GM19239 (cell line): ENCODE data around the gene PHACTR4.
"Not testable (repeated sequence)": the region's sequence is repeated elsewhere in the genome, so short reads cannot be mapped to it uniquely, and the experiment has no call there.

ENCODE experiments used
- DNase-seq: peaks from one replicate; pipeline ENCODE4 v3.0.0; 2011; ENCODE audit warnings: low spot score; ENCODE audit not compliant: insufficient read length
- FAIRE-seq: peaks from 2 replicates; lab custom pipeline; 2011; peaks lifted over from hg19 to GRCh38; lab: Jason Lieb, UNC

PHACTR4 gene

DNA sequence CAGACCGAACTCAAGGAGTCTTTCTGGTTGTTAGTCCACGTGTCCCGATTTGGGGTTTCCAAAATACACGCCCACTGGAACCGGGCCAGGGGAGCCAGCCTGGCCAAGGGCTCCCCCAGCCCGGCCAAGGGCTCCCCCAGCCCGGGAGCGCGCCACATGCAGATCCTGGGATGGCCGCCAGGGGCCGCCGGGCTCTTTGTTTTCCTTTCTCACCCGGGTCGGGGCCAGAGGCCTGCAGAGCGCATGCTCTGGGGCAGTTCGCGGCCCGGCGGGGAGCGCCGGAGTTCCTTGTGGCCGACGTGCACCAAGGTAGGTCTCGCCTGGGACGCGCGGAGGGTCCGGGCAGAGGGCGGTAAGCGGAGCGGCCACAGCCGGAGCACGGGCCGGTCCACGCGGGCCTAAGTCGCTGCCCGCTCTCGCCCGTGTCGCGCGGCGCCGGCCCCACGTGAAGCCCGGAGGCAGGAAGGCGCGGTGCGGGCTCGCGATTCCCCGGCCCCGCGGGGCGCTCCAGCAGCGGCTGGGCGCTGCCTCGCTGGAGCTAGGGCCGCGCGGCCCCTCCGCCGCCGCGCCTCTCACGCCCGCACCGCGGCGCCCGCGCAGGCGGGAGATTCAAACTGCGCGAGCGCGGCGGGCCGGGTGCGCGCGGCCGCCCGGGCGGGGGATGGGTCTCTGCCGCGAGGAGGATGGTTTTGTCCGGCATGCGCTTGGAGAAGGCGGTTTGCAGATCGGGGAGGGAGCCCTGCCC is 148.6 kb downstream of the PHACTR4 start:
- peak; percentile 71 for FAIRE-seq
- DNase-seq, result peak; percentile 88

DNA sequence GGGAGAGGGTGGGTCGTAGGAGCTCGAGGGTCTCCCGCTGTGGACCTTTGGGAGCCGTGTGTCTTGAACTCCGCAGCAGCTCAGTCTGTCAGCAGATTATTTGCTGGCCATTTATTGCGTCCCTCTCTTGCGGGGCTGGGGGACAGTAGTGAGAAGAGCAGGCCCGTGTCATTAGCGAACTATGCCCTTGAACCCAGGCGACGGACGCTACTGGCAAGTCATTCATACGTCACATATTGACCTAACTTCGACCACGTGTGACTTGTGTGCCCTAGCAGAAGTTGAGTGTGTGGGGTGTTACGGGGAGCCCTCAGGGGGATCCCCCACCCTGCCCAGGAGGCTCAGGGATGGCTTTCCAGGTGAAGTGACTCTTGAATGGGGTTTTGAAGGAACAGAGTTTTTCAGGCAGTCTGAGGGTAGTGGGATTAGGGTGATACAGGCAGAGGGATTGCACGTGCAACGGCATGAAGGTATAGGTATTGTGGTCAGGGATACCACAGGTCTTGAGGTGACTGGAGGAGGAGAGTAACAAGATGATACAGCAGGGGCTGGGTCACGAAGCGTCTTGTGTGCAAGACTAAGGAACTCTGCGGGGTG is 149.3 kb downstream of the PHACTR4 start:
- DNase-seq (peak; percentile 42), FAIRE-seq (peak; percentile 81)

DNA sequence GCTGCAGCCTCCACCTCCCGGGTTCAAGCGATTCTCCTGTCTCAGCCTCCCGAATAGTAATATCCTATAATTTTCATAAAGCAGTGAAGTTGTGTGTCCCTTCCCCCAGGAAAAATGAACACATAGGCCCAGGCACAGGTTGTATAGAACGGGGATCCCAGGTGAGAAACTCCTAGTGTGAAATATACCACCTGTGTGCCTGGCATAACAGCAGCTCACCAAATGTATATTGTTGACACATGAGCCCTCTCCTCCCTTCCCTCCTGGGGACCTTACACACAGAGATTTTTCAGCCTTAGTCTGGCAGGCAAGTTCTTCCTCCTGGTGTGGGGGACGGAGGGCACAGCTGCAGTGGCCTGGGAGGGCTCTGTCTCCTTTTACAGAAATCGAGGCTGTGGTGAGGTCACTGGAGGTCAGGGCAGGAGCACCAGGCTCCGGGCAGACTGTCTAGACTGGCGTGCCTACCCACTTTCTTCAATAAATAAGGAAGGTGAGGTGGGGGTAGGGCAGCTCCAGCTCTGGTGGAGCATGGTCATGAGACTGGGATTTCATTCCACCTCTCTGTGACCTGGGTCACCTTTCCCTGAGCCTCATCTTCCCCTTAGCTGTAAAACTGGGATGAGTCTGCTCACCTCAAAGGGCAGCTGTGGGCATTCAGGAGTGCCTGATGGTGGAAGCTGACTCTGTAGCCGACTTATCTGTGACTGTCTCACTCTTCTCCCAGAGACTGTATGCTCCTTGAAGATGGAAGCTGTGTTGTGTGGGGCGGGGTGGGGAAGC is 150.6 kb downstream of the PHACTR4 start:
- FAIRE-seq, result no peak
- no peak for DNase-seq

DNA sequence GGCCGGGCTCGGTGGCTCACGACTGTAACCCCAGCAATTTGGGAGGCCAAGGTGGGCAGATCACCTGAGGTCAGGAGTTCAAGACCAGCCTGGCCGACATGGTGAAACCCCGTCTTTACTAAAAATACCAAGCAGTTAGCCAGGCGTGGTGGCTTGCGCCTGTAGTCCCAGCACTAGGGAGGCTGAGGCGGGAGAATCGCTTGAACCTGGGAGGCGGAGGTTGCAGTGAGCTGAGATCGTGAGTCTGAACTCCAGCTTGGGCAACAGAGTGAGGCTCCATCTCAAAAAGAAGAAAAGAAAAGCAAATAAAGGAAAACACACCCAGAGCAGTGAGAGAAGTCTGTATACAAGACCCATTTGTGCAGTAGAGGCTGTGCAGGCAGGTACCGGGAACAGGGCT is 151.3 kb downstream of the PHACTR4 start:
- not testable (repeated sequence) for FAIRE-seq, DNase-seq

DNA sequence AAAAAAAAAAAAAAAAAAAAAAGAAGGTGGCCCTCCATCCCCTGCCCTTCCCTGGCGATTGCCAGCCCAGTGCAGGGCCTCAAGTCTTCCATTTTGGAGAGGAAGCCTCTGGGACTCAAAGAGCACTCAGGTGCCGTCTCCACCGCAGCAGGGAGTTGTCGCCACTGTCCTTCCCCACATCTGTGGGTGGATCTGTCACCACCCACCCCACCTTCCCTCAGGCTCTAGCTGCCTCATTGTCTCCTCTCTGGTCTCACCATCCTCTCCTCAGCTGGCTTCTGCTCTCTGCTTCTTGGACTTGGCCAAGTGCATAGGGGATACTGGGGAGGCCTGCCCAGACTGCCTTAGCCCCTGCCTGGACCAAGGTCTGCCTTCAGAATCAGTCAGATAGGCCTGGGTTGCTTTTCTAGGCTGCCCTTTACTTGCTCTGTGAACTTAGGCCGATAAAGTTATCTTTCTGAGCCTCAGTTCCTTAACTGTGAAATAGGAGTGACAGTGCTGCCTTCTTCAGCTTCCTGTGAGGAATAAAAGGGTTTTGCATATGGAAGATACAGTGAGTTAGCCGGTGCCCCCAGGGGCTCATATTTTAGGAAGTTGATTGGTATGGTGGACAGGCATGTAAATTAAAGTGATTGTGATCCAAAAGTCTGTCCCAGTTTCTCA is 152.1 kb downstream of the PHACTR4 start:
- DNase-seq (no peak), FAIRE-seq (no peak)

DNA sequence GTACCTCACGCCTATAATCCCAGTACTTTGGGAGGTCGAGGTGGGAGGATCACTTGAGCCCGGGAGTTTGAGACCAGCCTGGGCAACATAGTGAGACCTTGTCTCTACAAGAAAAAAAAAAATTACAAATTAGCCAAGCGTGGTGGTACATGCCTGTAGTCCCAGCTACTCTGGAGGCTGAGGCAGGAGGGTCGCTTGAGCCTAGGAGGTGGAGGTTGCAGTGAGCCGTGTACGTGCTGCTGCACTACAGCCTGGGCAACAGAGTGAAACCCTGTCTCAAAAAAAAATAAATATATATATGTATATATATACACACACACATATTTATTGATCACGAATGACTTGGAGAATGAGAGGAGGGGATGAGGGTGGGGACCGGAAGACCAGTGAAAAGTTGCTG is 153.0 kb downstream of the PHACTR4 start:
- not testable (repeated sequence) for FAIRE-seq, DNase-seq

DNA sequence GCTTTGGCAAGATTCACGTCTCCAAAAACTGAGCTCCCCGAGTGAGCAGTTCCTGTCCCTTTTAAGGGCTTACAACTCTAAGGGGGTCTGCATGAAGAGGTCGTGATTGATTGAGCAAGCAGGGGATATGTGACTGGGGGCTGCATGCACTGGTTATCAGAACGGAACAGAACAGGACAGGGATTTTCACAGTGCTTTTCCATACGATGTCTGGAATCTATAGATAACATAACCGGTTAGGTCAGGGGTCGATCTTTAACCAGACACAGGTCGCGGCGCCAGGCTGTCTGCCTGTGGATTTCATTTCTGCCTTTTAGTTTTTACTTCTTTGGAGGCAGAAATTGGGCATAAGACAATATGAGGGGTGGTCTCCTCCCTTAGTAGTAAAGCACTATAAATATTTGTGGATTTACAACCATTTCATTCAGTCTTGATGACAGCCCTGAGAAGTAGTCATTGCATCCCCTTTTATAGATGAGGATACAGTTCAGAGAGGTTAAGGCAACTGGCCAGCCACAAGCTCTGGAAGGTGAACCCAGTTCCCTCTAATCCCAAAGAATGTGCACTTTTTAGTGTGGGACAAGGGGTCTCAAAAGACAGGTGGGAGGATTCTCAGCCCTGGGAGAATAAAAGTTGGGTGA is 155.6 kb downstream of the PHACTR4 start:
- DNase-seq, FAIRE-seq: not testable (repeated sequence)

DNA sequence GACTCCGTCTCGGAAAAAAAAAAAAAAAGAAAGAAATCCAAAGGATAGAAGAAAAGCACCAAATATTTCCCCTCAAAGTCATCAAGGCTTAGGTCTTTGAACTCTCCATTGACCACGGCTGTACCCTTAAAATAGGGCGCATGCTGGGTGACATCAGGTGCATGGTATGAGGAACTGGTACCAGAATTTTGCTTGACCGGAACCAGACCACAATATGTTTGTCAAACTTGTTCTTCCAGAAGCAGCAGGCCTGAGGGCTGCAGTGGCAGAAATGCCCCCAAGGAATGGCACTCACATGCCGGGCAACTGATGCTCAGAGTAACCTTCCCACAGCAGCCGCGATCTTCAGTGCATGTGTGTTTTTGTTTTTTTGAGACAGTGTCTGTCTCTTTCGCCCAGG is 157.3 kb downstream of the PHACTR4 start:
- no peak for DNase-seq
- FAIRE-seq, result no peak

DNA sequence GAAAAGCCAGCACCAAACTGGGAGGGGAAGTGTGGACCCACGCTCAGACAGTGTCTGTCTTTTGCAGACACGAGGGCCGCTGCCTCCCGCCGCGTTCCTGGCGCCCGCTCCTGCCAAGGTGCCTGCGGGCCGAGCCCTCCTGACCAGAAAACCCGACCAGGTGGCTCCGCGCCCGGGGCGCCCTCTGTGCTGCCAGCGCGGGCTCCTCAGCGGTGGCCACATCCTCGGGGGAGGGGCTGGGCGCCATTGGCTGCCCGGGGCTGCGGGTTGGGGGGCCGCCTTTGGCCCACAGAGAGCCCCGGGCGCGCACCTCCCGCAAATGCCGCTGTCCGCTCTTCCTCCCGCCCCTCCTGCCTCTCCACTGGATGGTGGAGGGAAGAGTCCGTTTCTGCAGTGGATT is 160.9 kb downstream of the PHACTR4 start:
- no peak for DNase-seq
- FAIRE-seq, result no peak

DNA sequence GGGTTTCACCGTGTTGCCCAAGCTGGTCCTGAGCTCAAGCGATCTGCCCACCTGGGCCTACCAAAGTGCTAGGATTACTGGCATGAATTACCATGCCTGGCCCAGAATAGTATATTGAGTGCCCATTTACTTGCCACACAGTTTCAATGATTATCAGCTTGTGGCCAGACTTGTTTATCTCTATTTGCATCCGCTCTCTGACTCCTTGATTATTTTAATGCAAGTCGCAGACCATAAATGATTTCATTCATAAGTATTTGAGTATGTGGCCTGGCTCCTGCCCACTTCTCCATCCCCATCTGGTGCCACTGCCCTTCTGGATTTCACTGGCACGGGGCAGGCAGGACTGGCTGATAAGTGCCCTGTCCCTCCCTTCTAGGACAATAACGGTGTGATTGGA is 165.1 kb downstream of the PHACTR4 start:
- DNase-seq (no peak), FAIRE-seq (no peak)

DNA sequence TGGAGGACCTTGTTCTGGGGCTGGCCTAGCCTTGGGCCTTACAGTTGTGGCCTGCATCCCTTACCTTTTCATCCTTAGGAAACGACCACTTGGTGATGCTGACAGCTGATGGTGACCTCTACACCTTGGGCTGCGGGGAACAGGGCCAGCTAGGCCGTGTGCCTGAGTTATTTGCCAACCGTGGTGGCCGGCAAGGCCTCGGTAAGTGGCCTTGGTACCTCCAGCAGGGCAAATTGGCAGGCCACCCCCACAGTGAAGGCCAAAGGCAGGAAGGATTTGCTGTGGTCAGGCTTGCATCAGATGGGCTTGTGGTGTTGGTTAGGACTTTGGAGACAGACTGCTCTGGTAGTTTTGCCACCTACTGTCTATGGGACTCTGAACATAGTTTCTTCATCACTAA is 165.6 kb downstream of the PHACTR4 start:
- DNase-seq (no peak), FAIRE-seq (no peak)

DNA sequence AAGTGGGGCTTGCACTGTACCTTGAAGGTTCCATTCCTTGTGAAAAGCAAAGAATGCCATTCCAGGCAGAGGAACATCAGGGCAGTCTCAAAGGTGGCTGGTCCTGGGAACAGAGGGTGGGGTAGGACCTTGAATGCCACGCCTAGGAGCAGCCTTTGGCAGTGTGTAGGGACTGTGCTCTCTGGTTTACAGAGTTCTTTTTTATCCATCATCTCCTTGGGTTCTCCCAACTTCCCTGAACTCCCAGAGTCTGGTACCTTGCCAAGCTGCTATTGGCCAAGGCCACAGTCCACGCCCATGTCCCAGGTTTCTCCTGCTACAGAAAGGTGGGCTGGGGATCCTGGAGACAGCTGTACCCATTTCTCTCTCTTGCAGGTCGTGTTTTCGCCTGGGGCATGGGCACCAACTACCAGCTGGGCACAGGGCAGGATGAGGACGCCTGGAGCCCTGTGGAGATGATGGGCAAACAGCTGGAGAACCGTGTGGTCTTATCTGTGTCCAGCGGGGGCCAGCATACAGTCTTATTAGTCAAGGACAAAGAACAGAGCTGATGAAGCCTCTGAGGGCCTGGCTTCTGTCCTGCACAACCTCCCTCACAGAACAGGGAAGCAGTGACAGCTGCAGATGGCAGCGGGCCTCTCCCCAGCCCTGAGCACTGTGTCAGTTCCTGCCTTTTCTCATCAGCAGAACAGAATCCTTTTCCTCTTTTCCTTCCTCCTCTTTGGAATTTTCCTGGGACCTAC is 168.1 kb downstream of the PHACTR4 start:
- FAIRE-seq, result no peak
- DNase-seq, result no peak

DNA sequence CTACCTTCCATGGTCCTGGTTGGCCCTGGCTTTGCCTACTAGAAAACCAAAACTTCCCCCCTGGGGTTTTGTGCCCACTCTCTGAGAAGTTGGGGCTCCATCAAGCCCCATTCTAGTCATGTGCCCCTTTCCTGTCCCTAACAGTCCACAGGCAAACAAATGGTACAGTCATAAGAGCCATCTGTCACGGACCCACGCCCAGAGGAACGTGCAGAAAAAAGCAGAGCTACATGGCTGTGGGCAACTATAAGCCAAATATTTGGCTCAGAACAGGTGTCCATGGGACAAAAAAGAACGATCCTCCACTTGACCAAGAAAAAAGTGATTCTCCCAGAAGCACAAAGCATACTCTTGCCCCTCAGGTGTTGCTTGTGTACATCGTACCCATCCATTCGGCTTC is 168.7 kb downstream of the PHACTR4 start:
- no peak for DNase-seq
- no peak for FAIRE-seq

DNA sequence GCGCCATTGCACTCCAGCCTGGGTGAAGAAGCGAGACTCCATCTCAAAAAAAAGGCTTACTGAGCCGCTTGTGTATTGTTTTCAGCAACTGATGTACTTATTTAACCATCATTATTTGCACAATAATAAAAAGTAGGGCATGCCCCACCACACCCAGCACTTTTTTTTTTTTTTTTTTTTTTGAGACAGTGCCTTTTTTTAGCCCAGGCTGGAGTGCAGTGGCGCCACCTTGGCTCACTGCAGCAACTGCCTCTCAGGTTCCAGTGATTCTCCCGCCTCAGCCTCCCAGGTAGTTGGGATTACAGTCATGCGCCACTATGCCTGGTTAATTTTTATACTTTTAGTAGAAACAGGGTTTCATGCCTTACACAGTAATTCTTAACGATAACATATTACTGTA is 171.1 kb downstream of the PHACTR4 start:
- DNase-seq, result no peak
- no peak for FAIRE-seq

DNA sequence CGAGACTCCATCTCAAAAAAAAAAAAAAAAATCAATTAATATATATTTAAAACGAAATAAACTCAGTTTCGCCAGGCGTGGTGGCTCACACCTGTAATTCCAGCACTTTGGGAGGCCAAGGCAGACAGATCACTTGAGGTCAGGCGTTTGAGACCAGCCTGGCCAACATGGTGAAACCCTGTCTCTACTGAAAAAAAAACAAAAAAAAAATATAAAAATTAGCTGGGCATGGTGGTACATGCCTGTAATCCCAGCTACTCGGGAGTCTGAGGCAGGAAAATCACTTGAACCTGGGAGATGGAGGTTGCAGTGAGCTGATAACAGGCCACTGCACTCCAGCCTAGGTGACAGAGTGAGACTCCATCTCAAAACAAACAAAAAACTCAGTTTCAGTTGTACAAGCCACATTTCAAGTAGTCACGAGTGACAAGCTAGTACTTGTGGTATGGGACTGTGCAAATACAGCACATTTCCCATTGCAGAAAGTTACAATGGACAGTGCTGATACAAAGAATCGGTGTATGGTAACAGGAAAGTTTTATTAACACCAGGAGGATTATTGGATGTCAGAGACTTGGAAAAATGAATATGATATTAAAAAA is 172.0 kb downstream of the PHACTR4 start:
- DNase-seq, FAIRE-seq: not testable (repeated sequence)

DNA sequence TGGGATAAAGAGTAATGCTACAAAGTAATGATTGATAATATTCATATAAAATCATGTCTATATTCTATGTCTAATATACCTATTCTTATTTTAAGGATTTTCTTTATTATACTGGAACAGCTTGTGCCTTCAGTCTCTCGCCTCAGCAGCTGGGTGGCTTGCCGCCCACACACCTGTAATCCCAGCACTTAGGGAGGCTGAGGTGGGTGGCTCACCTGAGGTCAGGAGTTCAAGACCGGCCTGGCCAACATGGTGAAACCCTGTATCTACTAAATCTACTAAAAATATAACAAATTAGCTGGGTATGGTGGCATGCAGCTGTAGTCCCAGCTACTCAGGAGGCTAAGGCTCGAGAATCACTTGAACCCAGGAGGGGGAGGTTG is 175.7 kb downstream of the PHACTR4 start:
- FAIRE-seq (no peak), DNase-seq (no peak)

DNA sequence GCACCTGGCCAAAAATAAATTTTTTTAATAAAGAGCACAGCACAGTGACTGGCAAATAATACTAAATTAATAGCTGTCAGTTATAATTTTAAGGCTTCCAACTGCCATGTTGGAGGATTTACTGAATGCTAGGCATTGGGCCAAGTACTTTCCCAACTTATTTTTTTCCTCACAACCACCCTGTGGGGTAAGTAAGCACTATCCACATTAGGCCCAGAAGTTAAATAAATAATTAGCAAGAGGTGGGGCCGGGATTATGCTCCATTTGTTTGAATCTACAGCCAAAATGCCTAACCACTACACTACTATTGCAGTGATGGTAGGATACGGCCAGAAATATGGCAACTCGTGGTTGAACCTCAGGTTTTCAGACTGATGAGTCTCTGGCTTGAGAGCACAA is 178.8 kb downstream of the PHACTR4 start:
- no peak for FAIRE-seq
- no peak for DNase-seq
